HG02588 (cell line): ENCODE results near the gene TRAF2.
"Not testable (repeated sequence)": the region's sequence is repeated elsewhere in the genome, so short reads cannot be mapped to it uniquely, and the experiment has no call there.

Experiments used
- ATAC-seq: cut with Tn5 transposase; IDR thresholded peaks from one replicate; pipeline ENCODE4 v1.9.1; 2021; ENCODE audit warnings: mild to moderate bottlenecking, moderate library complexity; ENCODE audit not compliant: unreplicated experiment

TRAF2 gene

GRCh38 chr9:136885950-136886578, at the start of gene TRAF2:
TRAF2 (plus strand) TSS chr9:136886516; CDS start chr9:136898741, 12,225 bp downstream.
- peak; percentile 78 for ATAC-seq

GRCh38 chr9:136837146-136837855, 49.0 kb upstream of the TRAF2 start:
- ATAC-seq, result no peak

GRCh38 chr9:136837856-136838277, 48.4 kb upstream of the TRAF2 start:
- ATAC-seq, result not testable (repeated sequence)

- no peak for ATAC-seq
Observed at GRCh38 chr9:136838314-136839228, 47.7 kb upstream of the TRAF2 start.

GRCh38 chr9:136839229-136840139, 46.8 kb upstream of the TRAF2 start:
- ATAC-seq, result no peak

- ATAC-seq, result no peak
Observed at GRCh38 chr9:136840140-136840876, 46.0 kb upstream of the TRAF2 start.

GRCh38 chr9:136840877-136841645, 45.3 kb upstream of the TRAF2 start:
- ATAC-seq, result no peak

GRCh38 chr9:136841646-136842379, 44.5 kb upstream of the TRAF2 start:
- not testable (repeated sequence) for ATAC-seq

GRCh38 chr9:136842380-136842948, 43.9 kb upstream of the TRAF2 start, which contains the start of gene AJM1:
AJM1 (plus strand) TSS chr9:136842478; CDS start chr9:136844415, 1,937 bp downstream.
- peak; percentile 42 for ATAC-seq

- not testable (repeated sequence) for ATAC-seq
Observed at GRCh38 chr9:136843159-136843800, 43.0 kb upstream of the TRAF2 start.

- not testable (repeated sequence) for ATAC-seq
Observed at GRCh38 chr9:136843801-136844740, 42.2 kb upstream of the TRAF2 start.

- ATAC-seq, result no peak
Observed at GRCh38 chr9:136844761-136845464, 41.4 kb upstream of the TRAF2 start.

- ATAC-seq, result no peak
Observed at GRCh38 chr9:136845465-136846260, 40.7 kb upstream of the TRAF2 start.

- no peak for ATAC-seq
Observed at GRCh38 chr9:136846376-136847087, 39.8 kb upstream of the TRAF2 start.
